IMR-90 (cell line): ENCODE measurements around the gene PPIA. TPM values are rescaled to one million over a fixed set of nuclear protein-coding genes. Genes with fewer than 3 reads are reported as not detected.
A peak's percentile ranks its signal among the peaks of the same experiment; 100 is the strongest.

Experiments used
- ATAC-seq: fragments of 200-7000 bp; cut with Tn5 transposase; 2 replicates; pipeline ENCODE4 v1.9.1; 2020; ENCODE audit warnings: low read depth, mild to moderate bottlenecking, moderate library complexity
- BruUV-seq: library from RNA; stranded (reverse); fragments of 400-500 nt; replicated peaks from 2 replicates; lab custom pipeline; 2021; lab: Mats Ljungman, UMichigan
- CTCF ChIA-PET: fragments of 300-600 bp; formaldehyde crosslinking; extraction: SDS; loops from one replicate; lab custom pipeline; 2021; ENCODE audit warnings: antibody characterized with exemption; lab: Yijun Ruan, JAX
- POLR2A ChIA-PET: fragments of 300-600 bp; sonication (Branson Sonifier 250); formaldehyde crosslinking; loops from one replicate; lab custom pipeline; 2022; ENCODE audit warnings: antibody characterized with exemption; ENCODE audit not compliant: unreplicated experiment; lab: Charles Lee
- DNase-seq: peaks from one replicate; pipeline ENCODE4 v3.0.0; 2013
- H2AFZ ChIP-seq: replicated peaks from 2 replicates; pipeline ENCODE3; 2013; ENCODE audit warnings: low read length, mild to moderate bottlenecking; ENCODE audit not compliant: poor library complexity
- H2AK5ac ChIP-seq: 2 replicates; pipeline ENCODE4 v1.6.1; 2013; ENCODE audit warnings: low read depth, low read length, inconsistent platforms
- H2AK9ac ChIP-seq: replicated peaks from 2 replicates; pipeline ENCODE3; 2013; ENCODE audit warnings: mild to moderate bottlenecking, low read depth, low read length, moderate library complexity; ENCODE audit not compliant: poor library complexity
- H2BK120ac ChIP-seq: 2 replicates; pipeline ENCODE4 v1.6.1; 2013; ENCODE audit warnings: low read depth, low read length, inconsistent platforms
- H2BK15ac ChIP-seq: 3 replicates; pipeline ENCODE4 v1.6.1; 2013; ENCODE audit warnings: low read depth, low read length, inconsistent platforms
- H2BK20ac ChIP-seq: 2 replicates; pipeline ENCODE4 v1.6.1; 2013; ENCODE audit warnings: low read depth, mild to moderate bottlenecking, inconsistent platforms, low read length, moderate library complexity
- H2BK5ac ChIP-seq: 2 replicates; pipeline ENCODE4 v1.6.1; 2013; ENCODE audit warnings: mild to moderate bottlenecking, low read depth, low read length, inconsistent platforms; ENCODE audit not compliant: poor library complexity, severe bottlenecking
- H3K14ac ChIP-seq: replicated peaks from 2 replicates; pipeline ENCODE4 v1.6.1; 2013; ENCODE audit warnings: low read depth, low read length, inconsistent platforms
- H3K18ac ChIP-seq: 2 replicates; pipeline ENCODE4 v1.6.1; 2013; ENCODE audit warnings: low read depth, low read length, control low read depth
- H3K23ac ChIP-seq: 2 replicates; pipeline ENCODE4 v1.6.1; 2013; ENCODE audit warnings: low read depth, low read length, inconsistent platforms
- H3K27ac ChIP-seq: 2 replicates; pipeline ENCODE4 v1.5.1; 2013; ENCODE audit warnings: mild to moderate bottlenecking, control low read depth, low read length; ENCODE audit not compliant: insufficient read depth
- H3K27me3 ChIP-seq: 2 replicates; pipeline ENCODE4 v1.6.1; 2013; ENCODE audit warnings: low read length; ENCODE audit not compliant: control insufficient read depth, insufficient read depth
- H3K36me3 ChIP-seq: 2 replicates; pipeline ENCODE4 v1.6.1; 2013; ENCODE audit warnings: low read length, mixed read lengths; ENCODE audit not compliant: control insufficient read depth, insufficient read depth
- H3K4ac ChIP-seq: 2 replicates; pipeline ENCODE4 v1.6.1; 2013; ENCODE audit warnings: low read depth, low read length, inconsistent platforms
- H3K4me1 ChIP-seq: 2 replicates; pipeline ENCODE4 v1.6.1; 2013; ENCODE audit warnings: low read length, mixed read lengths; ENCODE audit not compliant: control insufficient read depth, insufficient read depth
- H3K4me2 ChIP-seq: 2 replicates; pipeline ENCODE4 v1.6.1; 2013; ENCODE audit warnings: low read depth, mild to moderate bottlenecking, control low read depth, low read length, moderate library complexity
- H3K4me3 ChIP-seq: 2 replicates; pipeline ENCODE4 v1.5.1; 2013; ENCODE audit warnings: low read depth, mild to moderate bottlenecking, control low read depth, low read length, moderate library complexity; ENCODE audit not compliant: insufficient read depth
- H3K56ac ChIP-seq: 2 replicates; pipeline ENCODE4 v1.6.1; 2013; ENCODE audit warnings: low read length, inconsistent platforms; ENCODE audit not compliant: insufficient read depth; ENCODE audit errors: extremely low read depth
- H3K79me1 ChIP-seq, 2 experiments: 2 replicates each; pipeline ENCODE4 v1.6.1; 2013; ENCODE audit warnings: low read length in 2 of 2, inconsistent platforms in 1 of 2, low read depth in 1 of 2
- H3K9ac ChIP-seq: 2 replicates; pipeline ENCODE4 v1.6.1; 2013; ENCODE audit warnings: low read depth, low read length, control low read depth
- H3K9me1 ChIP-seq: 2 replicates; pipeline ENCODE4 v1.6.1; 2013; ENCODE audit warnings: low read length, inconsistent platforms; ENCODE audit not compliant: insufficient read depth
- H3K9me3 ChIP-seq: 2 replicates; pipeline ENCODE4 v1.6.1; 2013; ENCODE audit warnings: low read length; ENCODE audit not compliant: control insufficient read depth, insufficient read depth
- H4K20me1 ChIP-seq: 2 replicates; pipeline ENCODE4 v1.6.1; 2013; ENCODE audit warnings: low read length, inconsistent platforms; ENCODE audit not compliant: insufficient read depth
- H4K5ac ChIP-seq: 2 replicates; pipeline ENCODE4 v1.6.1; 2013; ENCODE audit warnings: mild to moderate bottlenecking, low read depth, low read length, control low read depth
- H4K8ac ChIP-seq, 2 experiments: 2 replicates each; pipeline ENCODE4 v1.6.1; 2013; ENCODE audit warnings: low read depth in 2 of 2, low read length in 2 of 2, control low read depth in 1 of 2, inconsistent platforms in 1 of 2
- H4K91ac ChIP-seq: 2 replicates; pipeline ENCODE4 v1.6.1; 2013; ENCODE audit warnings: low read depth, low read length, inconsistent platforms; ENCODE audit not compliant: insufficient read depth
- BHLHE40 ChIP-seq: fragments of 150-350 bp; IDR thresholded peaks from 2 replicates; pipeline ENCODE4 v1.6.1; 2016; ENCODE audit warnings: mild to moderate bottlenecking, low read depth, low read length
- CEBPB ChIP-seq: IDR thresholded peaks from 2 replicates; pipeline ENCODE4 v1.6.1; 2012; ENCODE audit warnings: low read depth, low read length, improper control_type of control experiment
- CHD1 ChIP-seq: IDR thresholded peaks from 2 replicates; pipeline ENCODE4 v1.6.1; 2012; ENCODE audit warnings: low read depth, low read length, improper control_type of control experiment
- CTCF ChIP-seq: conservative IDR thresholded peaks from 2 replicates; pipeline ENCODE4 v1.5.1; 2012; ENCODE audit warnings: mild to moderate bottlenecking, low read depth, low read length, improper control_type of control experiment
- FOS ChIP-seq: fragments of 150-350 bp; IDR thresholded peaks from 2 replicates; pipeline ENCODE4 v1.6.1; 2016; ENCODE audit warnings: low read depth, low read length
- MAFK ChIP-seq: IDR thresholded peaks from 2 replicates; pipeline ENCODE4 v1.6.1; 2012; ENCODE audit warnings: low read depth, low read length, improper control_type of control experiment
- MAZ ChIP-seq: IDR thresholded peaks from 2 replicates; pipeline ENCODE4 v1.6.1; 2012; ENCODE audit warnings: low read depth, mild to moderate bottlenecking, low read length, improper control_type of control experiment, moderate library complexity, borderline replicate concordance
- MXI1 ChIP-seq: IDR thresholded peaks from 2 replicates; pipeline ENCODE4 v1.6.1; 2012; ENCODE audit warnings: low read depth, mild to moderate bottlenecking, low read length, moderate library complexity, borderline replicate concordance
- NFE2L2 ChIP-seq: fragments of 150-350 bp; IDR thresholded peaks from 2 replicates; pipeline ENCODE4 v1.6.1; 2016; ENCODE audit warnings: low read depth, mild to moderate bottlenecking, low read length
- POLR2A ChIP-seq: IDR thresholded peaks from 2 replicates; pipeline ENCODE4 v1.6.1; 2012; ENCODE audit warnings: mild to moderate bottlenecking, low read depth, low read length
- RAD21 ChIP-seq: IDR thresholded peaks from 2 replicates; pipeline ENCODE4 v1.6.1; 2012; ENCODE audit warnings: low read length, improper control_type of control experiment
- RCOR1 ChIP-seq: IDR thresholded peaks from 2 replicates; pipeline ENCODE4 v1.6.1; 2012; ENCODE audit warnings: mild to moderate bottlenecking, low read length, improper control_type of control experiment; ENCODE audit not compliant: insufficient replicate concordance
- RFX5 ChIP-seq: IDR thresholded peaks from 2 replicates; pipeline ENCODE4 v1.8.0; 2012; ENCODE audit warnings: low read depth, mild to moderate bottlenecking, low read length, moderate library complexity
- SMC3 ChIP-seq: fragments of 150-350 bp; IDR thresholded peaks from 2 replicates; pipeline ENCODE4 v1.6.1; 2016; ENCODE audit warnings: low read depth, mild to moderate bottlenecking, antibody characterized with exemption, low read length, moderate library complexity
- WGBS, 2 experiments: methylation state at CpG; one replicate each; pipeline versions ENCODE4 v1.1.5 to v1.1.7; 2013; ENCODE audit warnings: missing lambda C conversion rate in 2 of 2; ENCODE audit not compliant: insufficient read length in 1 of 2; ENCODE audit errors: extremely low coverage in 2 of 2; 5-methylcytosine and 5-hydroxymethylcytosine counted together
- dilution Hi-C: fragments of 300-500 bp; cut with HindIII; formaldehyde crosslinking; loops from one replicate; pipeline ENCODE4 v1.14.3; 2018; ENCODE audit warnings: low sequenced_read_pairs; ENCODE audit not compliant: unreplicated experiment
- in situ Hi-C: fragments of 300-500 bp; cut with MboI; formaldehyde crosslinking; loops from 3 replicates; pipeline ENCODE4 v1.14.3; 2019; ENCODE audit warnings: low sequenced_read_pairs, inconsistent platforms, mixed read lengths
- intact Hi-C: fragments of 100-400 bp; cut with micrococcal nuclease; formaldehyde crosslinking; loops from 2 replicates; pipeline ENCODE4 v1.10.0; 2022
- polyA plus RNA-seq, 3 experiments: library from polyadenylated mRNA; depleted of rRNA; stranded (reverse); fragments of >200 nt; gene quantifications; 2 replicates each; pipeline ENCODE4 v1.2.3, GENCODE V29; 2012; ENCODE audit warnings: low replicate concordance in 1 of 3
- total RNA-seq: library from RNA; depleted of rRNA; stranded (reverse); fragments of >200 nt; gene quantifications from 2 replicates; pipeline ENCODE4 v1.2.3, GENCODE V29; 2012
- TF ChIP-seq, protein P1 (sequence below): fragments of 150-350 bp; IDR thresholded peaks from 2 replicates; pipeline ENCODE4 v1.6.1; 2016; ENCODE audit warnings: low read depth, mild to moderate bottlenecking, low read length, moderate library complexity, borderline replicate concordance
- TF ChIP-seq, protein P2 (sequence below): fragments of 150-350 bp; IDR thresholded peaks from 2 replicates; pipeline ENCODE4 v1.6.1; 2017; ENCODE audit warnings: mild to moderate bottlenecking, antibody characterized with exemption, low read length, low read depth

PPIA gene
- total and polyA plus RNA-seq, 2 of the 4 experiments (the other 2 are of a cell fraction) = 3,396 to 4,883 TPM

GRCh38 chr7:44793919-44794318, 2.6 kb upstream of the PPIA start:
- Histone ChIP-seq H3K4me3 (no peak overlapping the region), H3K36me3 (peaks cover 3% of the 10 kb centered on the region; the same call in 1 of the 2 replicates), H4K8ac (peak overlapping the region in 1 of 2 experiments; percentile 5; a peak in 1 of 4 replicates), H3K9ac (no peak overlapping the region), H4K5ac (no peak overlapping the region), H2AK5ac (0 out of 2 replicates have a peak overlapping the region, but pooled peaks have one; percentile 13), H3K79me1 (peaks cover 3 to 17% of the 10 kb centered on the region in 2 experiments; a peak in 2 of 4 replicates), H2BK120ac (no peak overlapping the region), H3K9me3 (no peaks in the 10 kb centered on the region), H2BK15ac (no peak overlapping the region), H3K56ac (no peak overlapping the region), H3K14ac (no peak overlapping the region), H3K27me3 (no peaks in the 10 kb centered on the region), H2BK5ac (peak overlapping the region; percentile 10), H2AK9ac (no peak overlapping the region), H3K4ac (no peak overlapping the region), H3K27ac (no peak overlapping the region), H3K4me2 (no peak overlapping the region), H2BK20ac (no peak overlapping the region), H4K91ac (no peak overlapping the region), H3K4me1 (peaks cover 5% of the 10 kb centered on the region), H2AFZ (no peak overlapping the region), H3K23ac (no peak overlapping the region), H3K18ac (no peak overlapping the region), H4K20me1 (peaks cover 20% of the 10 kb centered on the region), H3K9me1 (peaks cover 9% of the 10 kb centered on the region; the same call in 1 of the 2 replicates)
- DNase-seq (peak; percentile 17), ATAC-seq (no peak)
- in situ Hi-C loops = no loop called here
- no CpG with 5 or more reads among the region's 5 CpGs for whole genome bisulfite sequencing, 2 experiments
- dilution Hi-C loops = no loop called here
- POLR2A ChIA-PET = no interaction called here
- CTCF ChIA-PET = no interaction called here
- intact Hi-C loops = no loop called here
- TF ChIP-seq CHD1 (no peak), MAFK (no peak), MAZ (no peak), CEBPB (no peak), SMC3 (no peak), RCOR1 (no peak), MXI1 (no peak), BHLHE40 (no peak), NFE2L2 (no peak), CTCF (no peak), POLR2A (no peak), RFX5 (no peak), FOS (no peak), RAD21 (no peak)
- TF ChIP-seq, protein P1, sequence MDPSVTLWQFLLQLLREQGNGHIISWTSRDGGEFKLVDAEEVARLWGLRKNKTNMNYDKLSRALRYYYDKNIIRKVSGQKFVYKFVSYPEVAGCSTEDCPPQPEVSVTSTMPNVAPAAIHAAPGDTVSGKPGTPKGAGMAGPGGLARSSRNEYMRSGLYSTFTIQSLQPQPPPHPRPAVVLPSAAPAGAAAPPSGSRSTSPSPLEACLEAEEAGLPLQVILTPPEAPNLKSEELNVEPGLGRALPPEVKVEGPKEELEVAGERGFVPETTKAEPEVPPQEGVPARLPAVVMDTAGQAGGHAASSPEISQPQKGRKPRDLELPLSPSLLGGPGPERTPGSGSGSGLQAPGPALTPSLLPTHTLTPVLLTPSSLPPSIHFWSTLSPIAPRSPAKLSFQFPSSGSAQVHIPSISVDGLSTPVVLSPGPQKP = no peak
- TF ChIP-seq, protein P2, sequence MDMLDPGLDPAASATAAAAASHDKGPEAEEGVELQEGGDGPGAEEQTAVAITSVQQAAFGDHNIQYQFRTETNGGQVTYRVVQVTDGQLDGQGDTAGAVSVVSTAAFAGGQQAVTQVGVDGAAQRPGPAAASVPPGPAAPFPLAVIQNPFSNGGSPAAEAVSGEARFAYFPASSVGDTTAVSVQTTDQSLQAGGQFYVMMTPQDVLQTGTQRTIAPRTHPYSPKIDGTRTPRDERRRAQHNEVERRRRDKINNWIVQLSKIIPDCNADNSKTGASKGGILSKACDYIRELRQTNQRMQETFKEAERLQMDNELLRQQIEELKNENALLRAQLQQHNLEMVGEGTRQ = no peak
- no TSS peak for BruUV-seq
